ENCODE data around the gene ATP2B1.

GRCh38 chr12:89565002-89565401 lies 143.6 kb downstream of the ATP2B1 start:
- TF ChIP-seq CTCF (IDR thresholded peaks at IDR 0.05; ENCODE audit: low read length): no peak
- no peak for TF ChIP-seq EZH2 (IDR thresholded peaks at IDR 0.05; ENCODE audit: borderline replicate concordance, low read length)

Data from OCI-LY1 (cell line).